NOMO-1 (cell line): ENCODE results near the gene NEDD8.

Experiments used
- DNase-seq, 2 experiments: peaks; one replicate each; lab custom pipeline; 2025; ENCODE audit not compliant: unreplicated experiment in 2 of 2; lab: John Stamatoyannopoulos, UW

NEDD8 gene

DNA sequence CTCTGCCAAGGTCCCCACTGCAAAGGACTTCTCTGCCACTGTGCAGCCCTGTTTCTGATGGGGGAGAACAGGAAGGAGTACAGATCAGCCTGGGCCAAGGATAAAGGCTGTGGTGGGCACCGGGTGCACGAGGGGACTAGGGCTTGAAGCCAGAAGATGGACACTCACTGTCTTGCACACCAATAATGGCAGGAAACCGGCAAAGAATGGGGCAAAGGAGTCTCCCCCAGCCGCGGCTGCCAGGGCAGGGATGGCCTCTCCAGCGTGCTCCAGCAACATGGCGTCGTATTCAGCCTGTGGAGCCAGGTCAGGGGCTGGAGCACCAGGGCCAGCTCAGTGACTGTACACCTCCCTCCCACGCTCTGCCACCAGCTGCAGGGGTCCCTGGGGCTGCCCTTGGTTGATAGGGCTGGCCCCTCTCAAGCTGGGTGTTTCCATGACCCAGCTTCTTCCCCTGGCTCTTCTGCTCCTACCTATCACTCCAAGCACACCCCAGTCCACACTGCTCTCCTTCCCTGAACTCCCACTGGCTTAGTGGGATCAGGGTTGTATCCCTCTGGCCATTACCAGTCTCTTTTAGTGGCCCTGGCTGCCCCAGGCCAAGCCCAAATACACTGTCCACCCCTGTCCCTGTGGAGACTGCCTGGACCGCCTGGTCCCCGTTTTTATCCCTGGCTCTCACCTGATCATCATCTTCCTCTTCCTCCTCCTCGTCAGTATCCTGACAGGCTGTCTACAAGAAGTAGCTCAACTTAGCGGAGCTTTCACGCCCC, 49.9 kb downstream of the NEDD8 start:
- DNase-seq, result no peak

- DNase-seq, result no peak
Observed at GRCh38 chr14:24181371-24182077, 50.6 kb downstream of the NEDD8 start.

DNA sequence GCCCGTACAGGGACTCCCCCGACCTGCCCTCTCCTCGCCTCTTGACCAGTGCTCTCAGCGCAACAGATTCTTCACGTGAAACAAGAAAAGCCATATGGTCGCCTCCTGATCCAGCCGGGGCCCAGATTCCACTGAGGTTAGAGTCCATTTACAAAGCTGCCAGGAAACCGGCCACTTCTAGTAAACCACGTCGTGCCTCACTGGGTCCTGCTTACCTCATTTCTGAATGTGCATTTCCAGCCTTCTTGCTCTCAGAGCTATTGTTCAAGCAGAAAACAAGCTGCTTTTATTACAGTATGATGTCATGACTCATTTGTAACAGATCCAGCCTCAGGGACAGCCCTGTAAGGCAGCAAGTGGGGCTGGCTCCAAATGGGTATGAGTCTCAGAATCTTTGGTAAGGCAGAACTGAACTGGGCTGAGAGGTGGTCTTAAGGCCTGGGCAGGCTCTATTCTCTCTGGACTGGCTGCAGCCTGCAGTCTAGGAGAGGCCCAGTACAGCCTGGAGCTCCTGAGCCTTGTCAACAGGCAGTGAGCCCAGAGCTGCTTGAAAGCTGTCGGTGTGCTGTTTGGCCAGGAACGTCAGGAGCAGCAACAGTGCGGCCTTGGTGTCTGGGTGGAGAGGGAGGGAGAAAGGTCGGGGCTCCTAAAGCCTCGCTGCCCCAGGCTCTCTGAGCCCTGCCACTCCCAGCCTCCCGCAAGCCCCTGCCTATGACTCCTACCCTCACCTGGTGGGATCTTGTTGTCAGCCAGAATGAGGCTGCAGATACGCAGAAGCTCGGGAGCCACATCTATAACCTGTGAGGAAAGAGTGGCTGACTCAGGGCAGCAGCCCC, 52.0 kb downstream of the NEDD8 start:
- no peak for DNase-seq

DNA sequence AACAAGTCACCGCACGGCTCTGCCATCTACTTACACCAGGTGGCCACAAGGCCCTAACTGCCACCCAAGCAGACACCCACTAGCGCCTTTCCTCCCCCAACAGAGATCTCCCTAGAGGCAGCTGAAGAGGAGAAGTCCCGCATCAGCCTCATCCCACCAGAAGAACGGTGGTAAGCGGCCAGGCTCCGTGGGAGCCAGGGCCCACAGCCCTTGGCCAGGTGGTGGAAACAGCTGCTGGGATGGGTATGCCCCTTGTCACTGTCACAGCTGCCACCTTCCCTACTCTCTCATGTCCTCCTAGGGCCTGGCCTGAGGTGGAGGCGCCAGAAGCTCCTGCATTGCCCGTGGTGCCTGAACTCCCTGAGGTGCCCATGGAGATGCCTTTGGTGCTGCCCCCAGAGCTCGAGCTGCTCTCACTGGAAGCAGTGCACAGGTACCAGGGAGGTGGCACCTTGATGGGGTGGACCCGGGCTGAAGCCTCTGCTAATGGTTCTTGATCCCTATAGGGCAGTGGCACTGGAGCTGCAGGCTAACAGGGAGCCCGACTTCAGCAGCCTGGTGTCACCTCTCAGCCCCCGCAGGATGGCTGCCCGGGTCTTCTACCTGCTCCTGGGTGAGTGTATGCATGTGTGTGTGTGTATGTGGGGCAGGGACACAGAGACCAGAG, 52.7 kb downstream of the NEDD8 start:
- no peak for DNase-seq

DNA sequence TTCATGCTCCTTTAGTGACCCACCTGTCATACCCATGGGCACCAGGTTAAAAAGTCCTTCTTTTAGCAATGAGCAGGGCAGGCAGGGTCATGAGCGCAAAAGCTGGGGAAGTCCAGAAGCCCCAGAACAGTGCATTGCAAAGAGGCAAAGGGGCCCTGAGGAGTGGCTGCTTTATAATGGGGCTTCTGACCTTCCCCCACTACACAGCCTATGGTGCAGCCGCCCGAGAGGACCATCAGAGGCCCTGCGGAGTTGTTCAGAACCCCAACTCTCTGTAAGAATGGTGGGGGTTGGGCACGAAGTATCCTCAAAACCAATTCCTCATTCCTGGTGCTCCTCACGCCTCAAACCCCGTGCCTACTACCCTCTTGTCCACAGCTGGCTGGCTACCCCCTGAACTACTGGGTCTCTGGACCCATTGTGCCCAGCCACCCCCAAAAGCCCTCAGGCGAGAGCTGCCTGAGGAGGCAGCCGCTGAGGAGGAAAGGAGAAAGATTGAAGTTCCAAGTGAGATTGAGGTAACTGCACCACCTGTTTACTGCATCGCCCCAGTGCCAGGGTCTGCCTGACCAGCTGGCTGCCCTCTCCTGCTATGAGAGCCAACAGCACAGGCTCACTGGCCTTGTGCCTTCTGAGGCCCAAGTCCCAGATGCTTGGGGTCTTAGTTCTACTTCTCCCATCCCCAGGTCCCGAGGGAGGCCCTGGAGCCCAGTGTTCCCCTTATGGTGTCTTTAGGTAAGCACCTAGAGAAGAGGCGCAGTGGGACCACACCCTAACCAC, 53.6 kb downstream of the NEDD8 start:
- no peak for DNase-seq

DNA sequence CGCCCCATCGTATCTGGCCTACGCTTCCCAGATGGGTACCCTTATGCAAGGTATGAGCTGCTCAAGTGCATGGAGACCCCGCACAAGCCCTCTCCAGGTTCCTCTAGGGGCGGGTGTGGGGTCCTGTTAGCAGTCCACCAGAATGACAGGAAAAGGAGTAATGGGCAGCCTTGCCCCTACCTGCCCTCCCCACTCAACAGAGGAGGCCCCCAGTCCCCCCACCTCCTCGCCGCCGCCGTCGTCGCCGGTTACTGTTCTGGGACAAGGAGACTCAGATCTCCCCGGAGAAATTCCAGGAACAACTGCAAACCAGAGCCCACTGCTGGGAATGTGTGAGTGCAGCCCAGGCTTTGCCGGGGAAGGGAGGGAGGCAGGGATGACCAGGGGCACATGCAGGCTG, 54.3 kb downstream of the NEDD8 start:
- DNase-seq, result no peak

- no peak for DNase-seq
Observed at GRCh38 chr14:24177041-24177825, 54.9 kb downstream of the NEDD8 start.

DNA sequence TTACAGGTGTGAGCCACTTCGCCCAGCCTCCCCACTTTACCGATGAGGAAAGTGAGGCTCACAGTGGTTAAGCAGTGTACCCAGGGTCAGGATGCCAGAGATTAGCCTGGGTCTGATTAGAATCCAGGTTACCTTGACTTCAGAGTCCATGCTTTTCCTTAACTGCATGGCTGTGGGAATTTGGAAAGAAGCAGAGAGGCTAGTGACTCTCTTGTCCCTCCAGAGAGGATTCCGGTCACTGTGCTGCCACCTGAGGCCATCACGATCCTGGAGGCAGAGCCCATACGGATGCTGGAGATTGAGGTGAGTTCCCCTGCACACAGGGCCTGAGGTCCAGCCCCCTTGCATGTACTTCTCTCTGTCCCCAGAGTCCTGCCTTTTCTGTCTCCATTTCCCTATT, 55.6 kb downstream of the NEDD8 start:
- DNase-seq, result no peak

DNA sequence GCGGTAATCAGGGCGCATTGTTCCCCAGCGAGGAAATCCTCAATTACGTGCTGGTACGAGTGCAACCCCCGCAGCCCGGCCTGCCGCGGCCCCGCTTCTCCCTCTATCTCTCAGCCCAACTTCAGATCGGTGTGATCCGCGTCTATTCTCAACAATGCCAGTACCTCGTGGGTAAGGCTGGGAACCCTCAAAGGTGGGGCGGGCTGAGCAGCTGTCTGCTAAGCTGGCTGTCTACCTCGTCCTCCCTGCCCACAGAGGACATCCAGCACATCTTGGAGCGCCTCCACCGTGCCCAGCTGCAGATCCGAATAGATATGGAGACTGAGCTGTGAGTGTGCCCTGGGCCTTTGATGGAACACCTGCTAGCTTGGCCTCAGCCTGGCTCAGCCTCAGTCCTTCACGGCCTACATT, 59.3 kb downstream of the NEDD8 start:
- no peak for DNase-seq

DNA sequence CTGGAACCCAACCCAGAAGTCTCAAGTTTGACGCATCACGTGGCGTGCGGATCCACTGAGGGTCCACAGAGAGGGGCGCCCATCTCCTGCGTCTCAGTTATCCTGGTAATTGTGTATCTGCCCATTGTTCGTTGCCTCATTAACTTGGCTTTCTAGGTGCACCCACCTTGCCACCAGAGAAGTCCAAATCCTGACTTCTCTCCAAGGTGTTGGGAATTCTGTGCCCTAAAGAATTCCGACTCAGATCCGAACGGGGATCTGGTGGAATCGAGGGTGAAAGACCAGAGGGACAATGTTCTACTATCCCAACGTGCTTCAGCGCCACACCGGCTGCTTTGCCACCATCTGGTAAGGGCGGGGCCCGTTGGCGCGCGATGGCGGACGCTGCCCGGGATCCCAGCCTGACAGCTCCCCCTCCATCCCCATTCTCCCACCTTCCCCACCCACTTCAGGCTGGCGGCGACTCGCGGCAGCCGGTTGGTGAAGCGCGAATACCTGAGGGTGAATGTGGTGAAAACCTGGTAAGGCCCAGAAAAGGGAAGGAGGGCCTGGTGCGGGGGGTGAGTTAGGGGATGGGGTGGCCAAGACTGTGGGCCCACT, 59.8 kb downstream of the NEDD8 start:
- no peak for DNase-seq

- DNase-seq, result no peak
Observed at GRCh38 chr14:24171422-24172260, 60.5 kb downstream of the NEDD8 start, which contains the start of gene REC8. Gene REC8 (plus strand): TSS chr14:24172080. CDS start chr14:24172553, 473 bp downstream.

- DNase-seq, result peak in 1 of 2 experiments; percentile 1
Observed at GRCh38 chr14:24167469-24168114, 64.6 kb downstream of the NEDD8 start.
